GM23248 (cell line): Measurements from ENCODE around the gene SPOCK2.

Source experiments
- EZH2 ChIP-seq: fragments of 200-600 bp; sonication (generic); IDR thresholded peaks from 2 replicates; pipeline ENCODE4 v1.6.1; 2018; ENCODE audit warnings: antibody characterized with exemption, mild to moderate bottlenecking; ENCODE audit not compliant: insufficient read depth, poor library complexity, severe bottlenecking
- EZH2phosphoT487 ChIP-seq: fragments of 200-600 bp; sonication (generic); IDR thresholded peaks from 2 replicates; pipeline ENCODE4 v1.6.1; 2018; ENCODE audit warnings: antibody characterized with exemption, moderate library complexity, mild to moderate bottlenecking, low read depth; ENCODE audit not compliant: insufficient read depth

DNA sequence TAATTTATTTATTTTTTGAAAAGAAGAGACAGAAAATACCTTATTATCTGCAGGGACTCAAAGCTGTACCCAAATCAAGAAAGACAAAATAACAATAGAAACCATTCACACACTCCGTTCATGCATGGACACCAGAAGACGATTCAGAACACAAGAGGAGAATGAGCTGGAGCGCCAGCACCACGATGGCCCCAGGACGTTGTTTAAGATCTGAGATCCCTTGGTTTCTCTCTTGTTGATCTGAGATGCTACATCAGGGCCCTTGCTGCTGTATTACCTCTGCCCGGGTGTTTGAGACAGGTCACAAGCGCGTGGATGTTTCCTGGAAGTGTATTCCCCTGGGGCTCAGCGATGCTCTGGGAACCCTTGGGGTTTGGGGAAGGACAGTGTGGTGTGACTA is 77.3 kb downstream of the SPOCK2 start:
- TF ChIP-seq EZH2phosphoT487, result no peak
- TF ChIP-seq EZH2, result no peak
